ENCODE measurements around the gene ATF6.

Gene ATF6

GRCh38 chr1:161887730-161888287 is 121.7 kb downstream of the ATF6 start:
- no peak; the same call in 1 of the 2 replicates for TF ChIP-seq POLR2AphosphoS5 (IDR thresholded peaks at IDR 0.05; ENCODE audit: borderline replicate concordance, low read depth, low read length)
- TF ChIP-seq EZH2 (IDR thresholded peaks at IDR 0.05) = no peak
- no peak for TF ChIP-seq FOXP2 (optimal IDR thresholded peaks at IDR 0.05; ENCODE audit: control extremely low read depth, extremely low read length, insufficient read depth)
- no peak overlapping the region for H3K9ac ChIP-seq (ENCODE audit: insufficient read length)
- no peaks in the 10 kb centered on the region for H3K9me3 ChIP-seq (ENCODE audit: low read depth, low read length)
- DNase-seq (ENCODE audit: low read depth, low spot score) = peak; percentile 34
- no peak overlapping the region; the same call in 1 of the 2 replicates for H3K4me3 ChIP-seq
- peaks cover 25% of the 10 kb centered on the region; the same call in 1 of the 2 replicates for H3K36me3 ChIP-seq (ENCODE audit: insufficient read depth, low read length)
- no peak overlapping the region for H3K27ac ChIP-seq

GRCh38 chr1:161890574-161890973 is 124.5 kb downstream of the ATF6 start:
- DNase-seq (ENCODE audit: low read depth, low spot score) = no peak
- no peak overlapping the region for H3K9ac ChIP-seq (ENCODE audit: insufficient read length)
- no peak overlapping the region for H3K27ac ChIP-seq
- H3K9me3 ChIP-seq (ENCODE audit: low read depth, low read length) = no peaks in the 10 kb centered on the region
- H3K4me3 ChIP-seq = no peak overlapping the region
- H3K36me3 ChIP-seq (ENCODE audit: insufficient read depth, low read length) = peaks cover 25% of the 10 kb centered on the region; the same call in 1 of the 2 replicates
- no peak for TF ChIP-seq FOXP2 (optimal IDR thresholded peaks at IDR 0.05; ENCODE audit: control extremely low read depth, extremely low read length, insufficient read depth)
- TF ChIP-seq EZH2 (IDR thresholded peaks at IDR 0.05) = no peak
- TF ChIP-seq POLR2AphosphoS5 (IDR thresholded peaks at IDR 0.05; ENCODE audit: borderline replicate concordance, low read depth, low read length) = no peak

GRCh38 chr1:161899091-161899490 is 133.0 kb downstream of the ATF6 start:
- Histone ChIP-seq H3K9me3 (ENCODE audit: low read depth, low read length) (no peaks in the 10 kb centered on the region), H3K36me3 (ENCODE audit: insufficient read depth, low read length) (no peaks in the 10 kb centered on the region), H3K27ac (no peak overlapping the region), H3K9ac (ENCODE audit: insufficient read length) (no peak overlapping the region), H3K4me3 (no peak overlapping the region)
- no peak for DNase-seq (ENCODE audit: low read depth, low spot score)
- TF ChIP-seq FOXP2 (optimal IDR thresholded peaks at IDR 0.05; ENCODE audit: control extremely low read depth, extremely low read length, insufficient read depth) = no peak
- TF ChIP-seq POLR2AphosphoS5 (IDR thresholded peaks at IDR 0.05; ENCODE audit: borderline replicate concordance, low read depth, low read length) = no peak

- Histone ChIP-seq H3K4me3 (no peak overlapping the region), H3K27ac (no peak overlapping the region)
- TF ChIP-seq FOXP2 (optimal IDR thresholded peaks at IDR 0.05; ENCODE audit: control extremely low read depth, extremely low read length, insufficient read depth) (no peak), POLR2AphosphoS5 (IDR thresholded peaks at IDR 0.05; ENCODE audit: borderline replicate concordance, low read depth, low read length) (no peak), EZH2 (IDR thresholded peaks at IDR 0.05) (no peak)
These were observed 134.0 kb downstream of the ATF6 start for GRCh38 chr1:161900160-161900559.

GRCh38 chr1:161902182-161902581 is 136.1 kb downstream of the ATF6 start:
- H3K9me3 ChIP-seq (ENCODE audit: low read depth, low read length) = no peaks in the 10 kb centered on the region
- no peak for TF ChIP-seq EZH2 (IDR thresholded peaks at IDR 0.05)
- TF ChIP-seq POLR2AphosphoS5 (IDR thresholded peaks at IDR 0.05; ENCODE audit: borderline replicate concordance, low read depth, low read length) = no peak
- TF ChIP-seq FOXP2 (optimal IDR thresholded peaks at IDR 0.05; ENCODE audit: control extremely low read depth, extremely low read length, insufficient read depth) = no peak
- no peak for DNase-seq (ENCODE audit: low read depth, low spot score)
- no peak overlapping the region for H3K27ac ChIP-seq
- H3K36me3 ChIP-seq (ENCODE audit: insufficient read depth, low read length) = no peaks in the 10 kb centered on the region
- H3K9ac ChIP-seq (ENCODE audit: insufficient read length) = no peak overlapping the region
- H3K4me3 ChIP-seq = no peak overlapping the region

More at GRCh38 chr1:161900160-161900559, 134.0 kb downstream of the ATF6 start:
- H3K9ac ChIP-seq (ENCODE audit: insufficient read length) = no peak overlapping the region
- H3K36me3 ChIP-seq (ENCODE audit: insufficient read depth, low read length) = no peaks in the 10 kb centered on the region
- H3K9me3 ChIP-seq (ENCODE audit: low read depth, low read length) = no peaks in the 10 kb centered on the region
- DNase-seq (ENCODE audit: low read depth, low spot score) = peak; percentile 34

- TF ChIP-seq EZH2 (IDR thresholded peaks at IDR 0.05) (no peak), FOXP2 (optimal IDR thresholded peaks at IDR 0.05; ENCODE audit: control extremely low read depth, extremely low read length, insufficient read depth) (no peak), POLR2AphosphoS5 (IDR thresholded peaks at IDR 0.05; ENCODE audit: borderline replicate concordance, low read depth, low read length) (no peak)
- Histone ChIP-seq H3K27ac (no peak overlapping the region), H3K4me3 (no peak overlapping the region), H3K9me3 (ENCODE audit: low read depth, low read length) (no peaks in the 10 kb centered on the region), H3K9ac (ENCODE audit: insufficient read length) (no peak overlapping the region), H3K36me3 (ENCODE audit: insufficient read depth, low read length) (no peaks in the 10 kb centered on the region)
- DNase-seq (ENCODE audit: low read depth, low spot score) = no peak
These were observed 139.3 kb downstream of the ATF6 start for GRCh38 chr1:161905269-161905884.

GRCh38 chr1:161907265-161907664 is 141.1 kb downstream of the ATF6 start:
- Histone ChIP-seq H3K9me3 (ENCODE audit: low read depth, low read length) (no peaks in the 10 kb centered on the region), H3K36me3 (ENCODE audit: insufficient read depth, low read length) (no peaks in the 10 kb centered on the region), H3K9ac (ENCODE audit: insufficient read length) (no peak overlapping the region), H3K4me3 (no peak overlapping the region), H3K27ac (no peak overlapping the region)
- no peak for DNase-seq (ENCODE audit: low read depth, low spot score)
- TF ChIP-seq EZH2 (IDR thresholded peaks at IDR 0.05) (no peak), FOXP2 (optimal IDR thresholded peaks at IDR 0.05; ENCODE audit: control extremely low read depth, extremely low read length, insufficient read depth) (no peak), POLR2AphosphoS5 (IDR thresholded peaks at IDR 0.05; ENCODE audit: borderline replicate concordance, low read depth, low read length) (no peak)

- TF ChIP-seq POLR2AphosphoS5 (IDR thresholded peaks at IDR 0.05; ENCODE audit: borderline replicate concordance, low read depth, low read length) (no peak), FOXP2 (optimal IDR thresholded peaks at IDR 0.05; ENCODE audit: control extremely low read depth, extremely low read length, insufficient read depth) (no peak), EZH2 (IDR thresholded peaks at IDR 0.05) (no peak)
- Histone ChIP-seq H3K9me3 (ENCODE audit: low read depth, low read length) (no peaks in the 10 kb centered on the region), H3K36me3 (ENCODE audit: insufficient read depth, low read length) (peaks cover 9% of the 10 kb centered on the region), H3K27ac (no peak overlapping the region), H3K4me3 (no peak overlapping the region), H3K9ac (ENCODE audit: insufficient read length) (no peak overlapping the region)
- no peak for DNase-seq (ENCODE audit: low read depth, low spot score)
These were observed 142.1 kb downstream of the ATF6 start for GRCh38 chr1:161908264-161908663.
